Measurements from ENCODE around the gene SLC34A1. TPM values are rescaled to one million over a fixed set of nuclear protein-coding genes. Genes with fewer than 3 reads are reported as not detected.

The SLC34A1 gene
- total and polyA plus RNA-seq, 9 donors = not detected

DNA sequence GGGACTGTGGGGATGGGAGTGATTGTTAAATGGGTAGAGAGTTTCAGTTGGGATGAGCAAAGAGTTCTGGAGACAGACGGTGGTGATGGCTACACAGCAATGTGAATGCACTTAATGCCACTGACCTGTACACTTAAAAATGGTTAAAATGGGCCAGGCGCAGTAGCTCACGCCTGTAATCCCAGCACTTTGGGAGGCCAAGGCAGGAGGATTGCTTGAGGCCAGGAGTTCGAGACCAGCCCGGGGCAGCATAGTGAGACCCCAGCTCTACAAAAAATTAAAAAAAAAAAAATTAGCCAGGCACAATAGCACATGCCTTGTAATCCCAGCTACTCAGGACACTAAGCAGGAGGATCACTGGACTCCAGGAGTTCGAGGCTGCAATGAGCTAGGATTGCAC is 40.5 kb upstream of the SLC34A1 start:
- Histone ChIP-seq H3K4me1 (ENCODE audit: control insufficient read depth, insufficient read depth, low read length) (no peaks in the 10 kb centered on the region), H3K4me3 (ENCODE audit: low read length) (no peak overlapping the region), H3K27ac (ENCODE audit: low read length) (no peak overlapping the region), H3K36me3 (ENCODE audit: control insufficient read depth, insufficient read depth, low read length) (peaks cover 34% of the 10 kb centered on the region), H3K9me3 (replicated peaks; ENCODE audit: control insufficient read depth, low read depth, low read length) (no peaks in the 10 kb centered on the region), H3K27me3 (ENCODE audit: control insufficient read depth, insufficient read depth, low read length) (no peaks in the 10 kb centered on the region)
- DNase-seq = no peak
- 93% methylated on average over 3 of the region's 6 CpGs for WGBS (ENCODE audit: insufficient coverage)

DNA sequence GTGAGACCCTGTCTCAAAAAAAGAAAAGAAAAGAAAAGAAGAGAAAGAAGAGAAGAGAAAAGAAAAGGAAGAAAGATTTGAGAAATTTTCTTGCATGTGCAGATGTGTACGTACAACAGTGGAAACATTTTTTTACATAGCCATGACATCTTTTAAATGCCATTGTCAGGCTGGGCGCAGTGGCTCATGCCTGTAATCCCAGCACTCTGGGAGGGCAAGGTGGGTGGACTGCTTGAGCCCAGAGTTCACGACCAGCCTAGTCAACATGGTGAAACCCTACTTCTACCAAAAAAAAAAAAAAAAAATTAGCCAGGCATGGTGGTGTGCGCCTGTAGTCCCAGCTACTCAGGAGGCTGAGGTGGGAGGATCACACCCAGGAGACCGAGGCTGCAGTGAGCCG is 39.3 kb upstream of the SLC34A1 start:
- Histone ChIP-seq H3K36me3 (ENCODE audit: control insufficient read depth, insufficient read depth, low read length) (peaks cover 29% of the 10 kb centered on the region), H3K9me3 (replicated peaks; ENCODE audit: control insufficient read depth, low read depth, low read length) (no peaks in the 10 kb centered on the region)

GRCh38 chr5:177346820-177347219 is 37.4 kb upstream of the SLC34A1 start:
- 90% methylated on average over 2 of the region's 4 CpGs for WGBS (ENCODE audit: insufficient coverage)
- H3K4me1 ChIP-seq (ENCODE audit: control insufficient read depth, insufficient read depth, low read length) = peaks cover 17% of the 10 kb centered on the region

More for the DNA sequence above, 39.3 kb upstream of the SLC34A1 start:
- H3K27me3 ChIP-seq (ENCODE audit: control insufficient read depth, insufficient read depth, low read length) = no peaks in the 10 kb centered on the region
- H3K27ac ChIP-seq (ENCODE audit: low read length) = no peak overlapping the region
- WGBS (ENCODE audit: insufficient coverage) = no CpG with 5 or more reads among the region's 6 CpGs
- peaks cover 5% of the 10 kb centered on the region for H3K4me1 ChIP-seq (ENCODE audit: control insufficient read depth, insufficient read depth, low read length)
- H3K4me3 ChIP-seq (ENCODE audit: low read length) = no peak overlapping the region
- DNase-seq = no peak

DNA sequence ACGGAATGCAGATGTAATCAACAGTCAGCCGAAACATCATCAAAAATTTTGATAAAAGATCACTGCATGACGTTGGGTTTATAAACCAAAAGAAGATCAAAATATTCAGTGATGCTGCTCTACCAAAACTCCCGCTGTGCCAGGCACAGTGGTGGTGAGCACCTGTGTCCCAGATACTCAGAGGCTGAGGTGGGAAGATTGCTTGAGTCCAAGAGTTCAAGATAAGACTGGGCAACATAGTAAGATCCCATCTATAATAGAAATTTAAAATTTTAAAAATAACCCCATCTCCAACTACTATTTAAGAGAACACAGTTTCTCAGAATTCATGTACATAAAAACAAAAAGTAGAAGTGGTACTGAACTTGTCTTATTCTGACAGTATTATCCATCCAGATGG is 36.5 kb upstream of the SLC34A1 start:
- Histone ChIP-seq H3K4me3 (ENCODE audit: low read length) (no peak overlapping the region), H3K9me3 (replicated peaks; ENCODE audit: control insufficient read depth, low read depth, low read length) (no peaks in the 10 kb centered on the region), H3K27ac (ENCODE audit: low read length) (no peak overlapping the region), H3K4me1 (ENCODE audit: control insufficient read depth, insufficient read depth, low read length) (peaks cover 21% of the 10 kb centered on the region), H3K36me3 (ENCODE audit: control insufficient read depth, insufficient read depth, low read length) (peaks cover 26% of the 10 kb centered on the region), H3K27me3 (ENCODE audit: control insufficient read depth, insufficient read depth, low read length) (no peaks in the 10 kb centered on the region)
- WGBS (ENCODE audit: insufficient coverage) = no CpG with 5 or more reads among the region's 4 CpGs
- DNase-seq = no peak

More at GRCh38 chr5:177346820-177347219, 37.4 kb upstream of the SLC34A1 start:
- Histone ChIP-seq H3K36me3 (ENCODE audit: control insufficient read depth, insufficient read depth, low read length) (peaks cover 31% of the 10 kb centered on the region), H3K4me3 (ENCODE audit: low read length) (no peak overlapping the region), H3K9me3 (replicated peaks; ENCODE audit: control insufficient read depth, low read depth, low read length) (no peaks in the 10 kb centered on the region), H3K27ac (ENCODE audit: low read length) (no peak overlapping the region), H3K27me3 (ENCODE audit: control insufficient read depth, insufficient read depth, low read length) (no peaks in the 10 kb centered on the region)
- no peak for DNase-seq

DNA sequence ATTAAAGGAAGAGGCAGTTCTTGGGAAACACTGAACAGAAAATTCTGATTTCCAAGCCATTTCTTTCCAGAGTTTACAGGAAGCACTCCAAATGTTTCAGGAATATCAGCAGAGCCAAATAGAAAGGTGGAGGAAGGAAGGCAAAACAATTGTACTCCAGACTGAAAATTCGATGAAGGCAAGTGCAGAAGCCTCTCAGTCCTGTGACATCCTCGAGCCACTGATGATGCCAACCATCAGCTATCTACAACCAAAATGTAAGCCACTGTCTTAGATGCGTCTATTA is 34.9 kb upstream of the SLC34A1 start:
- no peak overlapping the region for H3K4me3 ChIP-seq (ENCODE audit: low read length)
- no peaks in the 10 kb centered on the region for H3K9me3 ChIP-seq (replicated peaks; ENCODE audit: control insufficient read depth, low read depth, low read length)
- no CpG with 5 or more reads among the region's 3 CpGs for WGBS (ENCODE audit: insufficient coverage)
- DNase-seq = no peak
- H3K36me3 ChIP-seq (ENCODE audit: control insufficient read depth, insufficient read depth, low read length) = peaks cover 22% of the 10 kb centered on the region
- H3K27ac ChIP-seq (ENCODE audit: low read length) = no peak overlapping the region
- peaks cover 21% of the 10 kb centered on the region for H3K4me1 ChIP-seq (ENCODE audit: control insufficient read depth, insufficient read depth, low read length)
- H3K27me3 ChIP-seq (ENCODE audit: control insufficient read depth, insufficient read depth, low read length) = no peaks in the 10 kb centered on the region

- no peak for DNase-seq
- Histone ChIP-seq H3K27me3 (ENCODE audit: control insufficient read depth, insufficient read depth, low read length) (no peaks in the 10 kb centered on the region), H3K9me3 (replicated peaks; ENCODE audit: control insufficient read depth, low read depth, low read length) (no peaks in the 10 kb centered on the region), H3K4me3 (ENCODE audit: low read length) (no peak overlapping the region), H3K4me1 (ENCODE audit: control insufficient read depth, insufficient read depth, low read length) (peaks cover 21% of the 10 kb centered on the region), H3K36me3 (ENCODE audit: control insufficient read depth, insufficient read depth, low read length) (peaks cover 22% of the 10 kb centered on the region), H3K27ac (ENCODE audit: low read length) (no peak overlapping the region)
- WGBS (ENCODE audit: insufficient coverage) = 90% methylated on average over 5 of the region's 5 CpGs
These were observed 34.5 kb upstream of the SLC34A1 start for GRCh38 chr5:177349762-177350161.

GRCh38 chr5:177350776-177351391 is 33.4 kb upstream of the SLC34A1 start:
- peaks cover 21% of the 10 kb centered on the region for H3K4me1 ChIP-seq (ENCODE audit: control insufficient read depth, insufficient read depth, low read length)
- DNase-seq = no peak
- peaks cover 21% of the 10 kb centered on the region for H3K36me3 ChIP-seq (ENCODE audit: control insufficient read depth, insufficient read depth, low read length)
- H3K4me3 ChIP-seq (ENCODE audit: low read length) = peak overlapping the region; percentile 100
- H3K27me3 ChIP-seq (ENCODE audit: control insufficient read depth, insufficient read depth, low read length) = no peaks in the 10 kb centered on the region
- WGBS (ENCODE audit: insufficient coverage) = 2% methylated on average over 12 of the region's 19 CpGs
- H3K27ac ChIP-seq (ENCODE audit: low read length) = peak overlapping the region; percentile 97
- H3K9me3 ChIP-seq (replicated peaks; ENCODE audit: control insufficient read depth, low read depth, low read length) = no peaks in the 10 kb centered on the region

DNA sequence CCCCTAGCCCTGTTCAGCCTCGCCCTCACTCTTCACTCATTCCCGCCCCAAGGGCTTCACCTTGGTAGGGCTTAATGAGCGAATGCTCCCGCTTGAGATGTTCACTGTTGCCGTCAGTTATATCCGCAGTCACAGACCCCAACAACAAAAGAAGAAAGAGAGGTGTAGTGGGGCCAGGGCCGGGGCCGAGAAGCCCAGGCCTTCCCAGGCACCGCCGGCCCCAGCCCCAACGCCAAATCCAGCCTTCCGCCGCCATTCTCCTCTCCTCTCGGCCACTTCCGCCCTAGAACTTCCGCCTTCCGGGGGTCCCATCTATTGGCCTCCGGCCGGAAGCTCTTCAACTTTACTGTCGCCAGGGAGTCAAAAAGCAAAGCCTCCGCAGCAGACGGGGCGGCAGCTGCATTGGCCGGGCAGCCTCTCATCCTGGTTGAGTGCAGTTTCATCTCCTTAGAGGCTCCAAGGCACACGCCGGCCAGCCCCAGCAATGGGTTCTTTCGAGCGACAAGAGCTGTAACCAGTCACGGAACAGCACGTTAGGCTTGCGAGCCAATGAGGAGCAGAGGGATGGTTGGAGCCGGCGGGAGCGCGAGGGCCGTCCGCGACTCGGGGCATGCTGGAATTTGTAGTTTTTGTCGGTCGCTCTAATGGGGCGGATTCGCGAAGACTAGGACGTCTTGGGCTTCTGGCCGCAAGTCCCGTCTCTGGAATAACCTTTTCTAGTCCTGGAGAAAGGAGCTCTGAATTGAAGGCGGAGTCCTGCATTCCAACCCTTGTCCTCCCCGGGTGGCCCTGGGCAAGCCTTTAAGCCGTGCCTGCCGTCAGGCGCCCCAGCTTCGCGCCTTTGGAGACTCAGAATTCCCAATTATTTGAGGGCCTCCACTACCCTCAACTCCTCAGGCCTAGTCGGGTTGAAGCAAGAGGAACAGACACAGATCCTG is 32.6 kb upstream of the SLC34A1 start, which contains the start of gene LMAN2:
TSS of gene LMAN2 (minus strand) at position 277 of the 938 bp plus-strand sequence. CDS start at position 256, 21 bp downstream.
- H3K4me1 ChIP-seq (ENCODE audit: control insufficient read depth, insufficient read depth, low read length) = peaks cover 21% of the 10 kb centered on the region

DNA sequence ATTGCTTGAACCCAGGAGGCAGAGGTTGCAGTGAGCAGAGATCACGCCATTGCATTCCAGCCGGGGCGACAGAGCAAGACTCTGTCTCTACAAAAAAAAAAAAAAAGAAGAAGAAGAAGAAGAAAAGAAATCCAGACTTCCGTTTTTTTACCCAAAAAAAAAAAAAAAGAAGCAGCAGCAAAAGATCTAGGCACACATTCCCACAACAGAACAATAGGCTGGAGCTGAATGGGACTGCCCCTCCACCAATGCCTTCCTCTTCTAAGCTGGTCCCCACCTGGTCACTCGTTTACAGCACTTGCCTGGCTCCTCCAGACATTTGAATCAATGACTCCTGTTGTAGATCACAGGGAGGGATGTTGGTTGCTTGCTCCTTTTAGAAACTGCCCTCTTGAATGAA is 31.1 kb upstream of the SLC34A1 start:
- no peaks in the 10 kb centered on the region for H3K9me3 ChIP-seq (replicated peaks; ENCODE audit: control insufficient read depth, low read depth, low read length)
- H3K27me3 ChIP-seq (ENCODE audit: control insufficient read depth, insufficient read depth, low read length) = peaks cover 4% of the 10 kb centered on the region
- peaks cover 29% of the 10 kb centered on the region for H3K4me1 ChIP-seq (ENCODE audit: control insufficient read depth, insufficient read depth, low read length)
- H3K36me3 ChIP-seq (ENCODE audit: control insufficient read depth, insufficient read depth, low read length) = peaks cover 10% of the 10 kb centered on the region
- H3K27ac ChIP-seq (ENCODE audit: low read length) = no peak overlapping the region
- H3K4me3 ChIP-seq (ENCODE audit: low read length) = no peak overlapping the region
- no CpG with 5 or more reads among the region's 5 CpGs for WGBS (ENCODE audit: insufficient coverage)
- DNase-seq = no peak

More for the DNA sequence above, 32.6 kb upstream of the SLC34A1 start, which contains the start of gene LMAN2:
- under 1% methylated on average over 48 of the region's 55 CpGs for whole genome bisulfite sequencing (ENCODE audit: insufficient coverage)
- no peaks in the 10 kb centered on the region for H3K9me3 ChIP-seq (replicated peaks; ENCODE audit: control insufficient read depth, low read depth, low read length)
- no peaks in the 10 kb centered on the region for H3K27me3 ChIP-seq (ENCODE audit: control insufficient read depth, insufficient read depth, low read length)
- H3K4me3 ChIP-seq (ENCODE audit: low read length) = peak within 1 kb of the TSS; percentile 100
- peak; percentile 100 for DNase-seq
- peak within 1 kb of the TSS; percentile 97 for H3K27ac ChIP-seq (ENCODE audit: low read length)
- H3K36me3 ChIP-seq (ENCODE audit: control insufficient read depth, insufficient read depth, low read length) = peaks cover 18% of the 10 kb centered on the region

GRCh38 chr5:177354256-177354655 is 30.0 kb upstream of the SLC34A1 start:
- no peak overlapping the region for H3K27ac ChIP-seq (ENCODE audit: low read length)
- no peak overlapping the region for H3K4me3 ChIP-seq (ENCODE audit: low read length)
- H3K9me3 ChIP-seq (replicated peaks; ENCODE audit: control insufficient read depth, low read depth, low read length) = no peaks in the 10 kb centered on the region
- H3K36me3 ChIP-seq (ENCODE audit: control insufficient read depth, insufficient read depth, low read length) = peaks cover 5% of the 10 kb centered on the region
- WGBS (ENCODE audit: insufficient coverage) = 74% methylated on average over 2 of the region's 3 CpGs
- no peak for DNase-seq
- H3K4me1 ChIP-seq (ENCODE audit: control insufficient read depth, insufficient read depth, low read length) = peaks cover 33% of the 10 kb centered on the region
- H3K27me3 ChIP-seq (ENCODE audit: control insufficient read depth, insufficient read depth, low read length) = peaks cover 6% of the 10 kb centered on the region
